Astrocyte (in vitro differentiated cells and primary cell): Measurements from ENCODE around the gene TSC22D3. TPM values are rescaled to one million over a fixed set of nuclear protein-coding genes. Genes with fewer than 3 reads are reported as not detected.

ENCODE experiments used
- DNase-seq: peaks from one replicate; pipeline ENCODE4 v3.0.0-alpha.2; 2010; ENCODE audit warnings: low read depth
- FAIRE-seq: peaks from 2 replicates; lab custom pipeline; 2011; peaks lifted over from hg19 to GRCh38; lab: Jason Lieb, UNC
- H2AFZ ChIP-seq: 2 replicates; pipeline ENCODE4 v1.6.0; 2012; ENCODE audit warnings: low read depth, low read length, inconsistent platforms
- H3K27ac ChIP-seq: 2 replicates; pipeline ENCODE4 v1.5.1; 2011; ENCODE audit warnings: low read depth, low read length, inconsistent platforms
- H3K27me3 ChIP-seq: 2 replicates; pipeline ENCODE4 v1.6.0; 2011; ENCODE audit warnings: low read length, inconsistent platforms; ENCODE audit not compliant: insufficient read depth
- H3K36me3 ChIP-seq: 2 replicates; pipeline ENCODE4 v1.5.1; 2011; ENCODE audit warnings: low read length, inconsistent platforms; ENCODE audit not compliant: insufficient read depth
- H3K4me1 ChIP-seq: 2 replicates; pipeline ENCODE4 v1.5.1; 2011; ENCODE audit warnings: low read length, inconsistent platforms; ENCODE audit not compliant: insufficient read depth
- H3K4me2 ChIP-seq: 2 replicates; pipeline ENCODE4 v1.6.0; 2012; ENCODE audit warnings: low read length, inconsistent platforms
- H3K4me3 ChIP-seq: 2 replicates; pipeline ENCODE4 v1.5.1; 2011; ENCODE audit warnings: low read depth, mild to moderate bottlenecking, low read length, inconsistent platforms; ENCODE audit not compliant: insufficient read depth
- H3K79me2 ChIP-seq: 2 replicates; pipeline ENCODE4 v1.6.0; 2012; ENCODE audit warnings: mild to moderate bottlenecking, low read length, inconsistent platforms; ENCODE audit not compliant: insufficient read depth
- H3K9ac ChIP-seq: 2 replicates; pipeline ENCODE4 v1.6.0; 2012; ENCODE audit warnings: mild to moderate bottlenecking, low read length, inconsistent platforms
- H3K9me3 ChIP-seq: 2 replicates; pipeline ENCODE4 v1.5.1; 2012; ENCODE audit warnings: low read depth, mild to moderate bottlenecking, low read length, inconsistent platforms; ENCODE audit not compliant: insufficient read depth
- H4K20me1 ChIP-seq: 2 replicates; pipeline ENCODE4 v1.6.0; 2012; ENCODE audit warnings: low read length, inconsistent platforms; ENCODE audit not compliant: insufficient read depth
- H3K27ac Mint-ChIP-seq: one replicate; pipeline ENCODE4 v1.8.0; 2021; ENCODE audit warnings: mild to moderate bottlenecking, mixed read lengths; ENCODE audit not compliant: unreplicated experiment
- H3K27me3 Mint-ChIP-seq: one replicate; pipeline ENCODE4 v1.8.0; 2021; ENCODE audit warnings: low read depth, mixed read lengths; ENCODE audit not compliant: unreplicated experiment
- H3K36me3 Mint-ChIP-seq: one replicate; pipeline ENCODE4 v1.8.0; 2021; ENCODE audit warnings: low read depth, mixed read lengths; ENCODE audit not compliant: unreplicated experiment
- H3K4me1 Mint-ChIP-seq: one replicate; pipeline ENCODE4 v1.8.0; 2021; ENCODE audit warnings: low read depth, mixed read lengths; ENCODE audit not compliant: unreplicated experiment
- H3K4me3 Mint-ChIP-seq: one replicate; pipeline ENCODE4 v1.8.0; 2021; ENCODE audit warnings: mild to moderate bottlenecking, moderate library complexity, mixed read lengths; ENCODE audit not compliant: unreplicated experiment
- H3K9me3 Mint-ChIP-seq: one replicate; pipeline ENCODE4 v1.8.0; 2021; ENCODE audit warnings: mild to moderate bottlenecking, mixed read lengths; ENCODE audit not compliant: unreplicated experiment
- CTCF ChIP-seq: IDR thresholded peaks from 2 replicates; pipeline ENCODE4 v1.5.1; 2011; ENCODE audit warnings: low read depth, mild to moderate bottlenecking, inconsistent platforms, low read length, moderate library complexity; ENCODE audit not compliant: insufficient read depth
- EZH2 ChIP-seq: IDR thresholded peaks from 2 replicates; pipeline ENCODE4 v1.6.1; 2012; ENCODE audit warnings: mild to moderate bottlenecking, low read length, inconsistent platforms; ENCODE audit not compliant: insufficient read depth
- total RNA-seq: library from RNA; stranded (reverse); gene quantifications from 2 replicates; pipeline ENCODE4 v1.2.1, GENCODE V29; 2021

Gene TSC22D3
- total RNA-seq, 1 donor from 2014 or later, result 30.7 TPM

DNA sequence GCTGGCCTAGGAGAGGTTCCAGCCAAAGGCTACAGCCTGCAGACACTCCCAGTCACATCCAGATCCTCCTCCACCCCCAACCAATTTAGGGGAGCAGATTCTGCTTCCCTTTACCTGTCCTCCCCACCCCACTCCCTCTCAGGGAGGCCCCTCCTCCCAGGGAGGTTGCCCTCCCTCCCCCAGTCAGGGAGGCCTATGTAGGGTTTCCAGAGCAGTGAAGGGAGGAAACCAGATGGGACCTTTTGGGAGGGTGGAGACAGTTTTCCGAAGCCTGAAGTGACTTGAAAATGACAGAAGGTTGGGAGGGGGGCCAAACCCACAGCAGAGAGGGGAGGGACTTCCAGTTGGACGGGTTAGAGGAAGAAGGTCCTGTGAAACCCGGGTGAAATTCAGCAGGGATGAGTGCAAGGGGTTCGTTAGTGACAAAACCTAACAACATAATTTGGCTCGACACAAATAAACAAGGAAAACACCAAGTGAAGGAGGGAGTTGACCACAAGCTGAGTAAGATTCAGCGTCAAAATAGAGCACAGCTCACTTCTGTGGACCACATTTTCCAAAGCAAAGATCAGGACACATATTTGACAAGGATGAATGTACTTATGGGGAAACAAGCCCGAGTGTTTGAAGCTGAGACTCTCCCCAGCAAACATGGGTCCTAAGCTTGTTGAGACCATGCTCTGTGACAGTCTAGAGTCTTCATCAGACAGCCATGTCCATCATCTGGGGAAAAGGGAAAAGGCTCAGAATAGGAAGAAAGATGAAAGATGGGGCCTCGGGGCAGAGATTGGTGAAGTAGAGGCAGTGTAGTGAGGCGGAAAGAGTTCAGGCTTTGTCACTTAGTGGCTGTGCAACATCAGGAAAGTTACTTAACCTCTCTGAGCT, 100.9 kb downstream of the TSC22D3 start:
- no peak overlapping the region for H3K4me3 Mint-ChIP-seq
- H3K9me3 Mint-ChIP-seq, result no peaks in the 10 kb centered on the region
- peak overlapping the region; percentile 23 for H3K9ac ChIP-seq
- H3K27me3 Mint-ChIP-seq, result no peaks in the 10 kb centered on the region
- no peak overlapping the region for H3K27ac ChIP-seq
- TF ChIP-seq EZH2 (no peak), CTCF (no peak)
- no peaks in the 10 kb centered on the region for H4K20me1 ChIP-seq
- no peaks in the 10 kb centered on the region for H3K36me3 Mint-ChIP-seq
- peaks cover 11% of the 10 kb centered on the region for H3K4me1 Mint-ChIP-seq
- H3K4me3 ChIP-seq, result no peak overlapping the region
- no peaks in the 10 kb centered on the region for H3K36me3 ChIP-seq
- H3K4me2 ChIP-seq, result peak overlapping the region; percentile 19
- H3K9me3 ChIP-seq, result no peaks in the 10 kb centered on the region
- no peaks in the 10 kb centered on the region for H3K27me3 ChIP-seq
- no peaks in the 10 kb centered on the region for H3K79me2 ChIP-seq
- peaks cover 25% of the 10 kb centered on the region for H3K4me1 ChIP-seq
- no peak overlapping the region for H3K27ac Mint-ChIP-seq
- no peak overlapping the region for H2AFZ ChIP-seq
- FAIRE-seq (peak; percentile 13), DNase-seq (peak; percentile 17)

DNA sequence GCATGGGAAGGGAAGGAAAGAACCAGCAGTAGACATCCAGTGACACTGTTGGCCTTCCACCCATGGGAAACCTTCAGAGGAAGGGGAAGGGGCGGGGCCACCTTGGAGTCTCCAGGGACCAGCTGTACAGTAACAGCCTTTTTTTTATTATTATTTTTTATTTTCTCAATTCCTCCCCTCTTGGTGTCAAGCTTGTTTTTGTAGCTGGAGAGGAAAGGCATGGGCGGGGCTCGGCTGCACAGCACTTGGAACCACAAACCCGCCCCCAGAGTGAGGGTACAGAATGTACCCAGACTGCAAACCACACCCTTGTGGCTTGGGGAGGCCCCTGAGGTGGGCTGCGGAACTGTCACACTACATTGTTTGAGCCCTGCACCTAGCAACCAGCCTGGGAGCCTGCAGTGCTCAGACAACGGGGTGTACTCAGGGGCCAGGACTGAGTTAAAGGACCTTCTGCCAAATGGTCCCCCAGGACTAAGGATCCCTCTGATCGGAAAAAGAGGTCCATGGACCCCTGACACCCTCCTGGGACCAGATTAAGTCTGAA, 101.6 kb downstream of the TSC22D3 start:
- Histone ChIP-seq H2AFZ (no peak overlapping the region), H3K4me3 (no peak overlapping the region), H3K4me2 (peak overlapping the region; percentile 19), H3K36me3 (no peaks in the 10 kb centered on the region), H3K27me3 (no peaks in the 10 kb centered on the region), H4K20me1 (no peaks in the 10 kb centered on the region), H3K9me3 (no peaks in the 10 kb centered on the region), H3K79me2 (no peaks in the 10 kb centered on the region), H3K27ac (no peak overlapping the region), H3K4me1 (peaks cover 24% of the 10 kb centered on the region), H3K9ac (peak overlapping the region; percentile 23)
- Mint-ChIP-seq H3K4me3 (no peak overlapping the region), H3K4me1 (peaks cover 11% of the 10 kb centered on the region), H3K36me3 (no peaks in the 10 kb centered on the region), H3K27ac (no peak overlapping the region), H3K27me3 (no peaks in the 10 kb centered on the region), H3K9me3 (no peaks in the 10 kb centered on the region)
- TF ChIP-seq EZH2 (no peak), CTCF (no peak)
- DNase-seq (peak; percentile 10), FAIRE-seq (no peak)

DNA sequence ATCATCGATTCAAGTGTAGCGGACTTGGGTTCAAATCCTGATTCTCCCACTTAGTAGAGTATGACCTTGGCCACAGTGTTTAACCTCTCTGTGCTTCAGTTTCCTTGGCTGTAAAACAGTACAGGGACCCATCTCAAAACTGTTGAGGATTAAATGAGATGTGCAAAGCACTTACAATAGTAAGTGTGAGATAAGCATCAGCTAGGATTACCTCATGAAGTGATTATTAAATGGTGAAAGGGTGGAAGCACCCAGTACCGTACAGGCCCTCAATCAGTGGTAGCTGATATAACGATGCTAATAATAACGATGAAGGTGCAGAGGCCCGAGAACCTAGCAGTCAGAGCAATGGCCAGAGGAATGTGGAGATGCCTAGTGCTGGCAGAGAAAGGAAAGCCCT, 102.2 kb downstream of the TSC22D3 start:
- Histone ChIP-seq H3K4me2 (no peak overlapping the region), H3K9me3 (no peaks in the 10 kb centered on the region), H3K36me3 (no peaks in the 10 kb centered on the region), H3K4me3 (no peak overlapping the region), H4K20me1 (no peaks in the 10 kb centered on the region), H3K9ac (no peak overlapping the region), H3K27me3 (no peaks in the 10 kb centered on the region), H3K4me1 (peaks cover 22% of the 10 kb centered on the region), H3K79me2 (no peaks in the 10 kb centered on the region), H3K27ac (no peak overlapping the region), H2AFZ (no peak overlapping the region)
- no peaks in the 10 kb centered on the region for H3K27me3 Mint-ChIP-seq
- H3K4me1 Mint-ChIP-seq, result peaks cover 11% of the 10 kb centered on the region
- TF ChIP-seq CTCF (no peak), EZH2 (no peak)
- DNase-seq, result no peak
- H3K36me3 Mint-ChIP-seq, result no peaks in the 10 kb centered on the region
- FAIRE-seq, result peak; percentile 13
- H3K27ac Mint-ChIP-seq, result no peak overlapping the region
- H3K9me3 Mint-ChIP-seq, result no peaks in the 10 kb centered on the region
- H3K4me3 Mint-ChIP-seq, result no peak overlapping the region
